NK-92 treated with Interleukin-12 subunit alpha and Interleukin-12 subunit beta, amount 100 ng/mL, for 24 hours (cell line): ENCODE data around the gene ATL1.

Experiments used
- DNase-seq: peaks from one replicate; lab custom pipeline; 2025; lab: John Stamatoyannopoulos, UW

The ATL1 gene

DNA sequence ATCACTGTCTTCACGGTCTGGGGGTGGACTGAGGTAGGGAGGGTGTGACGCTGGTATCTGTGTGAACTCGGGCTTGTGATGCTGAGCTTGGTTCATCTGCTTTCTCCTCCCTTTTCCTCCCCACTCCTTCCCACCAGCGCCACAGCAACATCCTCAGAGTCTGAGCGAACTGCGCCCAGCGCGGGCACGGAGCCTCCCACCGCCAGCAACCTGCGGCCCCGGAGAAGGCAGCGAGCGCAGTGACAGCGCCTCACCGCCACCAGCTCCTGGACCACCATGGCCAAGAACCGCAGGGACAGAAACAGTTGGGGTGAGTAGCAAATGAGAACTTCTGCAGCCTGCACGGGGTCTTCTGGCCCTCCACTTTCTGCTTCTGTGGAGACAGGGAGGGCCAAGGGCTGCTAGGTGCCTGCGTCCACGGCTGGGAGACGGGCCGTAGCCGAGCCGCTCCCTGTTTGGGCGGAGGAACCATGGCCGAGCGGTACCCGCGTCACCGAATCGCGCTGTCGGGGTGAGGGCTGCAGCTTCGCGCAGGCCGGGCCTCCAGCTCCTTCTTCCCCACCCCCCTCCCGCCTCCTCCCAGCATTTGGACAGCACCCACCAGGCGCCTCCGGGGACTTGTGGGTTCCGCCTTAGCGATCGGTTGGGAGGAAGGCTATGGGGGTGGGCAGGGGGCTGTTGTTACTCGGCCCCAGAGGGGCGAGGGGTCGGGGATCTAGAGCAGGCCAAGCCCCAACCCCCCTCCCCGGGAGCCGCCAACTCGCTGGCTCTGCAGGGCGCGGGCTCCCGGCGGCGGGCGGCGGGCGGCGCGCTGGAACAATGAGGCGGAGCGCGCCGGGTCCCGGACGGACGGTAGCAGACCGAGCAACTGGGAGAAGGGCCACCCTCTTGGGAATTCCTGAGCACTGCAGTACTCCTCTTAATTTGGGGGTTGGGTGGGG lies at the start of gene ATL1:
ATL1 (plus strand) TSS at position 156 of the 941 bp plus-strand sequence; CDS start at position 277, 121 bp downstream.
- no peak for DNase-seq

DNA sequence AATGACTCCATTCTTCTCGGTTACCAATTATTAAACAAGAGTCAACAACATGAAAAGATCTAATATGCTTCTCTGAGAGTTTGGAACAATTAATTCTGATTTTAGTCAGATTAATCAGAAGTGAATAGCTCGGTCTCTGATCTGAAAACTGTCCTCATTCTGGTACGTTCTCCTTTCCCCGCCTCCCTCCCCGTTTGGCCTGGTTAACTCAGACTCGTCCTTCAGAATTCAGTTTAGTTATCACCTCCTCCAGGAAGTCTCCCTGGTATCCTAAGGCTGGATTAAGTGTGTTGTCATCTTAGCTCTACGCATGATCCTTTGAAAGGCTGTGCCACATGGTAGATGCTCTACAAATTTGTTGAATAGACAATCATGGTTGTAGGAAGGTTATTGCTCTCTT lies 49.8 kb upstream of the ATL1 start:
- no peak for DNase-seq

DNA sequence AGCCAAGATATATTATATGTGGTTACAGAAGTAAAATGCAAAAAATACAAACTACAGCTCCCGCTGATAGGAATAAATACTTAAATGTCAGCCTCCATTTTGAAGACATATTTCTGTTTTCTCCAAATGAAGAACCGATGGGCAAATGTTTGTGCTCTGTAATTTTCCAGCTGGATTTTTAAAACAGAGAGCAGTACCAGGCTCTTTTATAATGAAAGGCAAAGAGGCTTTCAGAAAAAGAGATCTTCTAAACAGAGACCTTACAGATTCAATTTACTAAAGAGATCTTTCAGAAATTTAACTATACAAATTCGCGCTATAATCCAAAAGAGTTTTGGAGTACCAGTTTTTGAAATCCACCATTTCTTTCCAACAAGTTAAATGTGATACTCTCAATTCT lies 47.5 kb upstream of the ATL1 start:
- no peak for DNase-seq

DNA sequence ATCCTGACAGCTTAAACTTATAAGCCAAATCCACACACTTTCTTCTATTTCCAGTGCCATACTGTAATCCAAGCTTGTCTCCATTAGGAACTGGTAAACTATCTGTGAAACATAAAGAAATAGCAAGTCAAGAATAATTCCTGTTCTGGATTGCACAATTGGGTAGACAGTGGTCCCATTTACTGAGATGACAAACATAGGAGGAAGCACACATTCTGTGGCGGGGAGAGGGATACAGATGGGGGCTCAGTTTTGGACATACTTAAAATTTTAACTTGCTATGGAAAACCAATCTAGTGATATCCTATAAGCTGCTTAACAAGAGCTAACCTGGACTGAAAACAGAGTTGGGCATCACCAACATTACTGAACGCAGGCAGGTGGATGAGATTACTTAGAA lies 43.9 kb upstream of the ATL1 start:
- DNase-seq, result no peak

DNA sequence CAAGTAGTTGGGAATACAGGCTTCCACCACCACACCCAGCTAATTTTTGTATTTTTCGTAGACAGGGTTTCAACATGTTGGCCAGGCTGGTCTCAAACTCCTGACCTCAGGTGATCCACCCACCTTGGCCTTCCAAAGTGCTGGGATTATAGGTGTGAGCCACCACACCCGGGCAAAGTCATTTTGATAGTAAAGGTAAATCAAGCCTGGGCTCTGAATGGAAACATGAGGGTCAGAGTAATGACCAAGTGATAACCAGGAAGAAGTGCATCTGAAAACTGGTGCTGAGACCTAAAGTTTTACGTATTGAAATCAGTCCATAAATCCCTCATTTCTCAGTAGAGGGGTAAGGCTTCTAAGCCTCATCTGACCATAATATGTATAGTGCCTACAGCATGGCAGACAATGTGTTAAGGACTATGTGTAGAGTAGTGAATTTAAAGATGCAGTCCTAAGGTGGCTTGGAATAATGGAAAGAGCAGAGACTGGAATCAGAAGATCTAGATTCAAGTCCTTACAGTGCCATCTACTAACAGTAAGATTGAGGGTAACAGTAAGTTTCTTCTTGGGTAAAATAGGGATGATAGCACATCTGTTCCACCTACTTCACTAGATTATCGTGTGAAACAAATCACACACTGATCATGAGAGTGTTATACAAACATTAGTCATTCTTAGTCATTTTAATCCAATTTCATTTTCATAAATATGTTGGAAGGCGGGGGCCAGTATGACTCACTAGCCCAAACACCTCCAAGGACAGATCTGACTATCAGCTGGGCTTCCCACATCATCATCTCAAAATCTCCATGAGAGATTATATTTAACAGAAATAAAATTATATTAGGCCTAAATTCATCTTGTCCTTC lies 38.8 kb upstream of the ATL1 start:
- DNase-seq, result no peak

DNA sequence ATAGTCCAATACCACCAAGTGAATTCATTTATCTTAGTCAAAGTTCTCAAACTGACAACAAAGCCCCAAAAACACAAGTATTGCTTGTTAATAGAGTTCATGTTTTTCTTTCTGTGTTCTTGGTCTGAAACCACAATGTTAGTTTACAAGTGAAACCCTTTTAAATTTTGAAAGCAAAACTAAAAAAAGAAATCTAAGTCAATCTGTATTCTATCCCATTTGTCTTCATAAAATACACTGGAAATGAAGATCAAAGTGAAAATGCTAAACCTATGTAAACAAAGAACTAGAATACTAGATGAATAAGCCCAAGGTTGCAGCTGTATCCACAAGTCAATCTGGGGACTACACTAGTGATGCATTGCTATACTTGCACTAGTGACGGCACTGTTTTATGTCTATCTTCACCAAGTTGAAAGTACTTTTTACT lies 38.0 kb upstream of the ATL1 start:
- no peak for DNase-seq

DNA sequence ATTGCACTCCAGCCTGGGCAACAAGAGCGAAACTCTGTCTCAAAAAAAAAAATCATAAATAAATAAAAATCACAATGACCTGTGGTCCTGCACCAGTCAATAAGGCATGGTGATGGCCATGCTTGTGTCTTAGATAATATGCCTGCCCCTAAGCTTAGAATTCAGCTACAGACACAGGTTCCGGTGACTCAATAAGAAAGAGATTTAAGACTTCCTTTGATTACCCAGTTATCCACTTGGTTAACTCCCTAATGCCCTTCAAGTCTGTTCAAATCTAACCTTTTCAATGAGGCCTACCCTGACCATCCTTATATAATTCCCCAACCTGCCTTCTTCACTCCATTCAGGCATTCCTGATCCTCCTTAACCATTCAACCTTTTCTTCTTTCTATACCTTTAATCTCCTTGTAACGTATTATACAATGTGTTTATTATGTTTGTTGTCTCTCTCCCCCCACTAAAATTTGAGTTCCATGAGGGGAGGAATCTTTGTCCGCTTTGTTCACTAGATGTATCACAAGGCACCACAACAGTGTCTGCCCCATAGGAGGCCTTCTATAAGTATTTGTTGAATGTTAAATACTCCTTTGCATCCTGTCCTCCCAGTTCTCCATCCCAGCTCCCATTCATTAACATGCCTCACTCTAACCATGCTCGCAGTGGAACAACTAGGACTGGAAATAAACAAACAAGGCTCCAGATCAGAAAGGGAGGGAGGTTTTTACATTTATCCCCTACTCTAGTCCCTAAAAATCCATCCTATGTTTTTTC lies 36.5 kb upstream of the ATL1 start:
- no peak for DNase-seq

DNA sequence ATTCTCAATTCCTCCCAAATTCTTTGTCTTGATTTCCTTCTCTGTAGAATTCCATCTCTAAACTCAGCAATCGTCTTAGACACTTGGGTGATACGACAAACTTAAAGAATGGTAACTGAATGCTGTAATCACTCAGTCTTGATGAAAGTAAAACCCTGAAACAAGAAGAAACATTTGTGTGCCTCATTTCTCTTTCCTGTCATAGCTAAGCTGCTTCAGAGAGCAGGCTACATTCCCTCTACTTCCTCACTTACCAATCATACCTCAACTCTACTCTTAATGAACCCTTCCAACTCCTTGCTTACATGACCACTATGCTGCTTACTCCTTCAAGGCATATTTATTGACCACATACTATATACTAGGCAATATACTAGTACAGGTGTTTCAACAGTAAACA lies 35.9 kb upstream of the ATL1 start:
- no peak for DNase-seq

DNA sequence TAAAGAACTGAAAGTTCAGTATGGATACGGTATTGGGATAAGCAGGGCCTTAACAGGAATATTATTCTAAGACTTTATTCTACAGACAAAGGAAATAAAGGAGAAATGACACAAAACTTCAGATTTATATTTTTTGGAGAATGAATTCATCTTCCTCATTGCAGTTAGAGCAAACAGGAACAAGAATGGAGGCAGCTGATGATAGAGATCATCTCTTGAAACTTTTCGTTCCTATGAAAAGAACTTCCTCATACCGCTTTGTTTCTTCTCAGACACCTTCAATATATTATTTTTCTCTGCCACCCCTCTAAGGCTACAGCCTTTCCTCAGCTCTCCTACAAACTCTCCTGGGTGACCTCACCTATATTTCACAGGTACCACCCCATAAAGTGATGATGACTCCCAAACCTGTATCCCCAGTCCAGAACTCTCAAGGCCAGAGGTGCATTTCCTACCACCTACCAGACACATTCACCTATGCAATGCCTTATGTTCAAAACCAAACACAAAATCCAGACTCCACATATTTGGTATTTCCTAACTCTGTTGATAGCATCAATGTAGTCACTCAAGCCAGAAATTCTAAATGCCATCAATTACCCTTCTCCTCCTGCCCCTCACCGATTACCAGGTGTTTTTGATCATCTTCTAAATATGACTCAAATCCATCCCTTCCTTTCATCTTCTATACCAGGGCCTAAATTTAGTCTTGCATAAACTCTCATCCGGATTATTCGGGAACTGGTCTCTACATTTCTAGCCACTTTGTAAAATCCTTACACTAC lies 35.0 kb upstream of the ATL1 start:
- no peak for DNase-seq

DNA sequence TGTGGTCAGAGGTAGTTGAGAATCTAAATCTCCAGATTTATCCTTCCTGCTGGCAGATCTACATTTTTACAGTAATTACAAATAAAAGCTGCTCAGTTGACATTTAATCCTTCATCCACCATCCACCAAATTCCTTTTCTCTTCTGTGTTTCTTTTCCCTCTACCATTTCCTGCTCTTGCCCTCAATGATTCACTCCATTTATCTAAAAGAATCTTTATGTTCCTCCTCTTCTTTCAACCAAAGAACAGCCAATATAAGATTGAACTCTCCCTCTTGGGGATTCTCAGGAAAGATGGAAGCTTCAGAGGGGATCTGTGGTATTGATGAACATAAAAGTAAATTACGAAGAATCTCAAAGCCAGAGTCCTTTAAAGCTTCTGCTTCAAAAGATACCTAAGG lies 31.9 kb upstream of the ATL1 start:
- DNase-seq, result no peak

DNA sequence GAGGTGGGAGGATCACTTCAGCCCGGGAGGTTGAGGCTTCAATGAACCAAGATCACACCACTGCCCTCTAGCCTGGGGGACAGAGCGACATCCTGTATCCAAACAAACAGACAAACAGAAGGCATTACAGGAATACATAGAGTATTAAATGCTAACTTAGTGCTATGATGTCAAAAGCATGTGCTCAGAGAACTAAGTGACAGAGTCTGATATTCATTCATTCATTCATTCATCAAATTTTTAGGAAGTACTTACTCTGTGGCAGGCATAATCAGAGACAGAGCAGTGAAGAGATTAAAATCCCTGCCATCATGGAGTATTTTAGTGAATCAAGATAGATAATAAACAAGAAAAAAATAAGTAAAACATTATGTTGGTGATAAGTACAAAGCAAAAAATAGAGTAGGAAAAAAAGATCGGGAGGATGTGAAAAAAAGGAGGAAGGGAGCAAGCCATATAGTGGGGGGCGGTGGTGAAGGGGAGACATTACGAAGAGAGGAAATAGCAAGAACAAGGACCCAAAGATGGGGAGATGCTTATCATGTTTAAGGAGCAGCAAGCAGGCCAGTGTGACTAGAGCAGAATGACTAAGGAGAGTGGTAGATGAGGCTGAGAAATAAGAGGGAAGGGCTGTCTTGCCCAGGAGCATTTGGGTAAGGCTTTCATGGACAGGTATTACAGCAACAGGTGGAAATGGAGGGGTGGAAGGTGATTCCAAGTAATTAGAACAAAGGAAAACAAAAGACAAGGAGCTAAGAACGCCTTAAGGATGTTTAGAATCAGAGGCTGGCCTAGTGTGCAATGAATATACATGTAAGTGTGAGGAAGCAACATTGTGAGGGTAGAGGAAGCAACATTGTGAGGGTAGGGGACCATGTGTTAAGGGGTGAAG lies 30.4 kb upstream of the ATL1 start:
- DNase-seq, result no peak

DNA sequence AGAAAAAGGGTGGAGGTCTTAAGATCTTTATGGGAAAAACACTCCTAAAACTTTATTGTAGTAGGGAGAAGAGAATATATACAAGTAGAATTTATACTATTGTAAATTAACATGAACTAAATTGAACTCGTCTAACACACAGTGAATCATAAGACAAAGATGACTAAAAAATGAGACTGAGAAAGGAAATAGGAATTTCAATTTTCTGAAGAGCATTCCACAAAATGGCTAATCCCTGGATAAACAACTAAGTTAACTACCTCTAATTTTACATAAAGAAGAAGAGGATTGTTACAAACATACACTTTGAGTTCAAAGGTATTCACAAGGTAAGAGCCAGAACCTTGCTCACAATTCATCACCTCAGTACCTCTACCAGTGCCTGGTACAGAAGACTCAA lies 29.6 kb upstream of the ATL1 start:
- no peak for DNase-seq

DNA sequence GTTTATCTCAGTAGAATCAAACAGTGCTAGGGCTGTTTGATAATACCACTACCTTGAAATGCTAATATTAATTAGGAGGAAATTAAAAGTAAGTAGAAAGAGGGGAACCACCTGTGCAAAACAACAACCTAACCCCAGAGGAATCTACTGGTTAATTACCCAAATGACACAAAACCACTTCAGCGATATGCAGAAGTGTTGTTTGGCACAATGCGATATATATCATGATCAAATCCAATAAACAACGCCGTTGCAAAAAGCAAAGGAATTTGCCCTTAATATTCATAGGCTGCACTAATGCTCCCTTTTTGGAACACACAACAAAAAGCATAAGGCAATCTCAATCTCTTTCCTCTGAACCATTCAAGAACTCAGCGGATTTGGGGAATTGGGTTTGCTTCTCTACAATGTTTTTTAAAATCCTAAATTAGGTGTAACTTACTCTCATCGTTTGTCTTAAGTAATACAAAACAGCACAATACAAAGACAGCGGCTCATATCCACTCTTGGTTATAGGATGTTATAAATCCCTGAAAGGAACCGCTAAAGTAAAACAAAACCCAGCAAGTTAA lies 29.1 kb upstream of the ATL1 start:
- DNase-seq, result no peak

DNA sequence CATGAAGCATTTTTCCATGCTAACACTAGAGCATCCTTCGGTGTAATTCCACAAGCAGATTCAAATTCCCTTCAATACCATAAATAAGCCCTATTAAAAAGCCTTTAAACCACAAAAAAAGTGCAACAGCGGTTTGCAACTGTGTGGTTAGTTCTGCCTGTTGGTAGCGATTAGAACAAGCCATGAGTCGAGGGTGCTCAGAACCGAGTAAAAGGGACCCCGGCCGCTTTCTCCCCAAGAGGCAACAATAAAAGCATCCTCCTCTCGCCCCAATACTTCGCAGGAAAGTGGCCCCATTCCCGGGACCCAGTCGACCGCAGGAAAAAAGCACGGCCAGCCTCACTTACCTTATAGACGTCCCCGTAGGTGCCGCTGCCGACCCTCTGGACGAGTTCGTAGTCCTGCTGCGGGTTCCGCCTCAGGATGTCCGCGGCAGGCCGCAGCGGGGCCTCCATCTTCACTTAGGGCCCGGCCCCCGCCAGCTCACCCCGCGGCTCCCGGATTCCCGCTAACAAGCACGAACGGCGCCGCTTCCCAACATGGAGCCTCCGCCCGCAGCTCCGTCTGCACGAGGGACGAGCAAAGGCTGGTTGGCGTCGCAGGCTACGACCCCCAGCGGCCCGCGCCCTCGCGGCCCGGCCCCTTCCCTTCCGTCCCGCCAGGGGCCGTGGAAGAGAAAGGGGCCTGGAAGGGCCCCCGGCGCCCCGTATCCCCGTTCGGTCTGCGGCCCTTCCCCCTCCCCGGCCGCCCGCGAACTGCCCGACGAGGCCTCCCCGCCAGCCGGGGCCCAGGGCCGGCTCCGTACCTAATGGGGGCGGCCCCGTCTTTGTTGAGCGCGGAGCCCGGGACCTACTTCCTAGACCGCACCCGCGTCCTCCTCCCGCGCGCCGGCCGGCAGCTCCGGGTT lies 28.1 kb upstream of the ATL1 start:
- DNase-seq, result peak; percentile 42

DNA sequence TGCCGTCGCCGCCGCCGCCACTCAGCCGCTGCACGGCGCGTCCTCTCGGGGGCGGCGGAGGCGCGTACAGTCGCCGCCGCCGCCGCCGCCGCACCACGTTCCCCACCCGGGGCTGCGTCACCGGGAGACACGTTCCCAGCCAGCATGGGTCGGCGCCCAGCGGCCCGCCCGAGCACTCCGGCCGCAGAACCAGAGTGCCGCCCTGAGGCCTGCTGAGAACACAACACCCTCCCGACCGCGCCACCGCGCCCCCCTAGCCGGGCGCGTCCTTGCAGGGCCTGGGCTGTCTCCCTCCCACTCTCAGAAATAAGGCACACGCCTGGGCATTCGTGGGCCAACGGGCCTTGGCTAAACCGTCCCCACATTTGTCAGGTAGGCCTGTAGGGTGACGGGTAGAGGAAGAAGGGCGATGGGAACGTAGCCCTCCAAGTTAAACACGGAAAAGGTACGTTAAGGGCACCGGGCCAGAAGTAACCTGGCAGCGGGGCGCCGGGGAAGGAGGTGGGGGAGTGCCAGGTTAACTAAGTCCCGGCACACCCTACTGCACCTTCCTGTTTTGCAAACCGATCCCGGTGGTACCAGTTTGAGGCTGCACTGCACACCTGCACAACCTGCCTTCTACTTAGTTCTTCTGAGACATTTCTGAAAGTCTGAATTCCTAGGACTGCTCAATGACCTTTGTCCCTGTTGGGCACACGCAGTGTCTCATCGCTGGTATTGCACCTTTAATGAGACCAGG lies 27.3 kb upstream of the ATL1 start, which contains the start of gene MAP4K5:
MAP4K5 (minus strand) TSS at position 68 of the 739 bp plus-strand sequence. CDS start 520 bp downstream, outside the sequence.
- peak; percentile 78 for DNase-seq

DNA sequence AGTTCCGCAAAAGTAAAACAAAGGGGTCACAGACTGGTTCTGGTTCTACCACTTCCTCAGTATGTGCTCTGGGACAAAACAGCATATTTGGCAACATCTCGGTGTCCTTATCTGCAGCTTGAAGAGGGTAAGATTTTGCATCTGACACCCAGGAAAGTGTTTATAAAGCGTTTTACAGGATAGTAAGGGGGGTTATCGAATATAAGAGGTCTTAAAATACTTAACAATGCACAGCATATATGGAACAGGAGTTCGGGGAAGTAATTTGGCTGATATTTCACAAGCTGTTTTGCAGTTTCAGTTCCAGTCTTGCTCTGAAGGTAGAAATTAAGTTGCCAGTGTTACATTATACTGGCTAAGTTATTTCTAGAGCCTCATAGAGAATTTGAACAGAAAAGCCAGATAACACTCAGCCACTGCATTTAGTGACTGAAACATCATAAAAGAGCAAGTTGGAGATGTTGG lies 26.7 kb upstream of the ATL1 start:
- no peak for DNase-seq

DNA sequence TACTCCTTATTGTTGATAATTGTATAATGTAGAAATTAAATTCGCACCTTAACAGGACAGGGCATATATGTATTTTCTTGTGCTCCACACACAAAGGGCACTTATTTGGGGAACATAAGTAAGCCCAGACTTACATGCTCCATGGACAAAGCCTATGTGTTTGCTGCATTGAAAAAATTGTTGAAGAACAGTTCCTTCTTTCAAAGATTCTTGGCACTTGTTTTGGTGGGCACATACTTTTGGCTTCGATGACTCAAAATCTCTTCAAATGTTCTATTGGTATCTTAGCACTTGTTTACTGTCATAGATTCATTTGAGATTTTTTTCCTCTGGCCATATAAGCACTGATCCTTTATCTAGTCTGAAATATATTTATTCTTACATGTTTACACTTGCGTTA lies 26.1 kb upstream of the ATL1 start:
- DNase-seq, result no peak

DNA sequence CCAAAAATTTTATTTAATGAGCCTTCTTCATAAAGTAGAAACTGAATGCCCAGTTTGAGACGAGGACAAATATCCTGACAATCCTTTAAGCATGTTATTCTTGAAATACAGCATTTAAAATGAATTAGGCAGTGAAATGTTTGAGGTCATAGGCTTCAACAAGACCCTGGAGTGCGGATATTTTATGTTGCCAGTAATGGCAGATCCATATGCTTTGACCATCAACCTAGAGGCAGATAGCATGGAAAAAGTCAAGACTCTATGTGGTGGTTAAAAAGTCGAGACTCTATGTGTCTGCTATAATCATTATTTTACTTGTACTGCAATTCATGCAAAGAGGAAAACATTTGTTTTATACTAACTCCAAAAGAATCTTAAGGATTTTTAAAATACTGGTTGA lies 25.5 kb upstream of the ATL1 start:
- no peak for DNase-seq
